Cerebellar nuclear complex (tissue), 1 donor: Measurements from ENCODE around the gene TNFRSF19.
"Not testable (repeated sequence)": the region's sequence is repeated elsewhere in the genome, so short reads cannot be mapped to it uniquely, and the experiment has no call there.

ENCODE experiments used
- DNase-seq, 2 experiments: peaks; one replicate each; lab custom pipeline; 2025; lab: John Stamatoyannopoulos, UW

The TNFRSF19 gene, protein sequence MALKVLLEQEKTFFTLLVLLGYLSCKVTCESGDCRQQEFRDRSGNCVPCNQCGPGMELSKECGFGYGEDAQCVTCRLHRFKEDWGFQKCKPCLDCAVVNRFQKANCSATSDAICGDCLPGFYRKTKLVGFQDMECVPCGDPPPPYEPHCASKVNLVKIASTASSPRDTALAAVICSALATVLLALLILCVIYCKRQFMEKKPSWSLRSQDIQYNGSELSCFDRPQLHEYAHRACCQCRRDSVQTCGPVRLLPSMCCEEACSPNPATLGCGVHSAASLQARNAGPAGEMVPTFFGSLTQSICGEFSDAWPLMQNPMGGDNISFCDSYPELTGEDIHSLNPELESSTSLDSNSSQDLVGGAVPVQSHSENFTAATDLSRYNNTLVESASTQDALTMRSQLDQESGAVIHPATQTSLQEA

GRCh38 chr13:23570099-23570920 lies at the start of gene TNFRSF19:
TSS of gene TNFRSF19 (plus strand) at chr13:23570412. CDS start at chr13:23590184, 19,772 bp downstream.
- DNase-seq, result no peak

DNA sequence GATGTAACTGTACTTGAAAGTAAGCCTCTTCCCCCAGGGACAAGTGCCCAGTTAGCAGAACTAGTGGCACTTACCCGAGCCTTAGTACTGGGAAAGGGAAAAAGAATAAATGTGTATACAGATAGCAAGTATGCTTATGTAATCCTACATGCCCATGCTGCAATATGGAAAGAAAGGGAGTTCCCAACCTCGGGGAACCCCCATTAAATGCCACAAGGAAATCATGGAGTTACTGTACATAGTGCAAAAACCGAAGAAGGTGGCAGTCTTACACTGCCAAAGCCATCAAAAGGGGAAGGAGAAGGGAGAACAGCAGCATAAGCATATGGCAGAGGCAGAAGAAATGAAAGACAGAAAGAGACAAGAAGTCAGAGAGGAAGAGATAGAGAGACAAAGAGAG lies 40.3 kb upstream of the TNFRSF19 start:
- not testable (repeated sequence) for DNase-seq

- no peak for DNase-seq
These were observed 38.8 kb upstream of the TNFRSF19 start for GRCh38 chr13:23531446-23531845.

DNA sequence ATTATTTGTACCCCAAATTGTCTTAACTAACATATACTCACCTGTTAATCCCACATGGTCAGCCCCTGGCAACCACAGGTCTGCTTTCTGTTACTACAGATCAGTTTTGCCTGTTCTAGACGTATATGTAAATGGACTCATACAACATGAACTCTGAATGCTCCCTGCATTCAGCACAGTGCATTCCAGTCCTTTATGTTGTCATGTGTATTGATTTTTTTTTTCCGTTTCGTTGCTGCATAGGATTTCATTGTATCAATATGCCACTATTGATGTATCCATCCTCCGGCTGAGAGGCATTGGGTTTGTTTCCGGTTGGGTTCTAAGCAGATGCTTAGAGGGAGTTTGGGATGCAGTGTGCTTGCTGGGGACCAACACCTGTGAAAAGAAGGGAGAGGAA lies 36.1 kb upstream of the TNFRSF19 start:
- DNase-seq, result no peak

DNA sequence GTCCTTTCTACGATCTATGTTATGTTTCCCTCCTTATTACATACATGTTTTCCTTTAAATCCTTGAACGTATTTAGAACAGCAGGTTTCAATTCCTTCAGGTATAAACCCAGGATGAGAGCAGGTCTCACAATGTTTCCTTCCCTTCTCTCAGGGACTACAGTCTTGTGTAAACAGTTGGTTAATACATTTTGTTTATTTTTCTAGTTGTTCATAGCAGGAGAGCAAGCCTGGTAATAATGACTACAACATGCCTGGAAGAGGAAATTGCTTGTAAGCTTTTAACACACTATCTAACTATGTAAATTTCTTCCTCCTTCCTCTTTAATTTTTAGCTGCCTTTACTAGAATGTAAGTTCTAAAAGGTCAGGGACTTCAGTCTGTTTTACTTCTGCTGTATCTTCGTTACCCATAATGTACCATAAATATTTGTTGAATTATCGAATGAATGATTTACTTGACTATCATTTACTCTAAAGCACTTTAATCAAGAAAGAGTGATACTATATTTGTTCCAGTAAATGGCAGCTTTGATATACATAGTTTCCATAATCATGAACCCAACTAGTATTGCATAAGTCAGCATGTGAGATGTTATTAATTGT lies 28.9 kb upstream of the TNFRSF19 start:
- DNase-seq, result no peak

DNA sequence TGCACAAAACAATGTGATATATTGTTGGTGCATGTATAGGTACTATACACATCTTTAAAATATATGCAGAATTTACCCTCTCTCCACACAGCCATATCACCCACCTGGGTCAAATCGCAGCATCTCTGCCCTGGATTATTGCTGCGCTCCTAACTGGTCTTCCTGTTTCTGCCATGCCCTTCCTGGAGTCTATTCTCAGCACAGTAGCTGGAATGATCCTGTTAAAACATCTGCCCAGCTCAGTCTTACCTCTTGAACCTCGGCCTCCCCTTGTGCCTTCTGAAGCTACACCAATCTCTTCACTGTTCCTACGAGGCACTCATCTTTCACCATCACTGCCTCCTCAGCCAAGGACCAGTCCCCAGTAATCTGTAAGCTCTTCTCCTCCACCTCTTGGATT lies 25.5 kb upstream of the TNFRSF19 start:
- DNase-seq, result no peak

- no peak for DNase-seq
These were observed 23.1 kb upstream of the TNFRSF19 start for GRCh38 chr13:23547000-23547590.

DNA sequence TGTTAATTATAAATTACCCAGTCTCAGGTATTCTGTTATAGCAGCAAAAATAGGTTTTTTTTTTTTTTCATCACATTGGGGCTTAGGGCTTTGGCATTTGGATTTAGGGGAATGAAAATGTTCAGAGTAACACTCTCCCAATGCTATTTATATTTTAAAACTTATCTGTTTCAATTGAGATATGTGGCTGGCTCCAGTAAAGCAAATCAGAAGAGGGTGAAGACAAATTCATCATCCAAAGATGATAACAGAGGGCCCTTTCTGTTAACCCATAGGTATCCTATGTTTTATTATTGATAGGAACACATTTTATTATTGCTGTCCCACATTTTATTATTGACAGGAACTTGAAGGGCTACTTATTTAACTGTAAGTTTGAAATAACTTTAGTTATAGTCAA lies 20.5 kb upstream of the TNFRSF19 start:
- no peak for DNase-seq

GRCh38 chr13:23550163-23550562 lies 20.0 kb upstream of the TNFRSF19 start:
- DNase-seq, result no peak

GRCh38 chr13:23551213-23552008 lies 18.8 kb upstream of the TNFRSF19 start:
- no peak for DNase-seq

- no peak for DNase-seq
These were observed 18.0 kb upstream of the TNFRSF19 start for GRCh38 chr13:23552171-23552570.

DNA sequence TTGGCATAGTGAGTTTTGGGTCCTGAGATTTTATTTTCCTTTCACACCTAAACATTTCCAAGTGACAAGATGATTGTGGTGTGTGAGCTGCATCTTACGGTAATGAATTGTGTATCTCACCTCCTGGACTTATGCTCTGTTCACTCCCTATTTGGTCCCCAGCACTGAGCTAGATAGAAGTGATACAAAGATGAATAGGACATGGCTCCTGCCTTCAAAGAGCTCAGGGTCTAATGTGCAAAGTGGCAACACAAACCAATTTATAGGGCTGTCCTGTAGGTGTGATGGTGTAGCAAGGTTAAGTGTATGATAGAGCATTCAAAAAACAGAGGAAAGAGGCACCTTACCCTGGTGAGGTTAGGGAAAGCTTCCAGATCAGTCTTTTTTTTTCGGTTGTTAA lies 17.6 kb upstream of the TNFRSF19 start:
- no peak for DNase-seq

DNA sequence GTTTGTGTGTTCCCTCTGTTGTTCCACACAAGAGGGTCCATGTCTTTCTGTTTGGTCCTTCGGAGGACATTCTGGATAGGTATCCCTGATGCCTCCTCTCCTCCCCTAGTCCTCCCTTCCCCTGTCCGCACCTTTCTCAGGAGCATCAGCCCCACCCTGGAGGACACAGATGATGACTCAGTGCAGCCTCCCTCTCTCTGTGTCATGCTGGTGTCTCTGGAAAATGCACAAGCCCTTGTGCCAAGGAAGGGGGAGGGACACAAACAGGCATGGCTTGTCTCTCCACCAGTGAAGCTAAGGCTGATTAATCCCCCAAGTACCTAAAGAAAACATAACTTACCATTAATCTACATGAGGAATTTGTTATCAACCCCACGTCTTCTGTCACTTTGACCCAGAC lies 16.2 kb upstream of the TNFRSF19 start:
- no peak for DNase-seq

DNA sequence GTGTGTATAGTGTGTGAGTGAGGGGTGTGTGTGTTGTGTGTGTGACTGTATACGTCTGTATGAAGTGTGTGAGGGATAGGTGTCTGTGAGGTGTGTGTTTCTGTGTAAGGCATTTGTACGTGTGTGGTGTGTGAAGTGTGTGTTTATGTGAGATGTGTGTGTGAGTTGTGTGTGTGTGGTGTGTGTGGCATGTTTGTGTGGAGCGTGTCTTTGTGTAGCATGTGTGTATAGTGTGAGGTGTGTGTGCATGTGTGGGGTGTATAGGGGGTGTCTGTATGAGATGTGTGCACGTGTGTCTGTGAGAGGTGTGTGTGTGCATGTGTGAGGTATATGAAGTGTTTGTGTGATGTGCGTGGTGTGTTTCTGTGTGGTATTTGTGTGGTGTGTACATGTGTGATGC lies 13.2 kb upstream of the TNFRSF19 start:
- no peak for DNase-seq

GRCh38 chr13:23557733-23558132 lies 12.5 kb upstream of the TNFRSF19 start:
- no peak for DNase-seq

GRCh38 chr13:23558675-23559536 lies 11.3 kb upstream of the TNFRSF19 start:
- DNase-seq, result no peak

DNA sequence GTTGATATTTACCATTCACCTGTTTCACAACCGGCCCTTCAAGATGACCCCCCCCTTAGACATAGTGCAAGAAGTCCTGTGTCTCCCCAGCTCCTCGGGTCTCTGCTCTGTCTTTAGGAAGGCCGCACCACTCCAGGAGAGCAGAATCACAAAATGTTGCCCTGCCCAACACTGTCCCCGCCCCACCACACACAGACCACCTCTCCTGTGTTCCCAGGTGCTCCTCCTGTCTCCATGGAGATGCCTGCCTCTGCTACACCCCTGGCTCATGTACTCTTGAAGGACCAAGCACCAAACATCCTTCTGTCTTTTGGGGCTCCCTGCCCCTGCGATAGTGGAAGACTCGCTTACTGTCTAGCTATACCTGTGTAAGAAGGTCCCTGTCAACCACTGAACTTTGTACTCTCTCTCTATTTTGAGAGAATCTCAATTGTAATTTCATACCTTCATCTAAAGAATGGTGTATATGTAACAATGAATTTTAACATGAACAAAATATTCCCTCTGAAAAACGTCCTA lies 9.6 kb upstream of the TNFRSF19 start:
- DNase-seq, result no peak

DNA sequence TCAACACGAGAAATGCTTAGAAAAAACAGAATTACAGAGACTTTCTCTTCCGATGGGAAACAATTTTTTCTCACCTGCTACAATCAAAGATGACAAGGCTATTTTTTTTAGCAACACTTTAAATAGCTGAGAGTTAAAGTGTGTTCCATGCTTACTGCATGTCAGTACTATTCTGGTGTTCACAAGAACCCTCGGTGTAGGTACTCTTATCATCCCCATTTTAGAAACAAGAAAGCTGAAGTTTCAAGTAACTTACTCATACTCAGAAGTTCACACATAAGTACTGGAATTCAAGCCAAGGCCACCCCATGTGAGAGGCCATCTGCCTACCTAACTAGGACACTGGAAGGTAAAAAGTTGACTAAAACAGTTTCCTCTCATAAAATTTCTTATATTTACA lies 9.0 kb upstream of the TNFRSF19 start:
- DNase-seq, result no peak

- DNase-seq, result no peak
These were observed 6.9 kb upstream of the TNFRSF19 start for GRCh38 chr13:23563085-23563845.
